ENCODE results near the gene APEX1.

APEX1 gene

GRCh38 chr14:20455355-20456300 lies 602 bp downstream of the APEX1 start:
- peak overlapping the region; percentile 84 for H3K4me3 ChIP-seq (ENCODE audit: low read depth, low read length)
- peak; percentile 95 for DNase-seq (ENCODE audit: low read depth)
- TF ChIP-seq CTCF (conservative IDR thresholded peaks at IDR 0.05; ENCODE audit: low read depth, low read length) = no peak

DNA sequence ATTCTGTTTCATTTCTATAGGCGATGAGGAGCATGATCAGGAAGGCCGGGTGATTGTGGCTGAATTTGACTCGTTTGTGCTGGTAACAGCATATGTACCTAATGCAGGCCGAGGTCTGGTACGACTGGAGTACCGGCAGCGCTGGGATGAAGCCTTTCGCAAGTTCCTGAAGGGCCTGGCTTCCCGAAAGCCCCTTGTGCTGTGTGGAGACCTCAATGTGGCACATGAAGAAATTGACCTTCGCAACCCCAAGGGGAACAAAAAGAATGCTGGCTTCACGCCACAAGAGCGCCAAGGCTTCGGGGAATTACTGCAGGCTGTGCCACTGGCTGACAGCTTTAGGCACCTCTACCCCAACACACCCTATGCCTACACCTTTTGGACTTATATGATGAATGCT lies 1.9 kb downstream of the APEX1 start:
- no peak overlapping the region for H3K4me3 ChIP-seq (ENCODE audit: low read depth, low read length)
- TF ChIP-seq CTCF (conservative IDR thresholded peaks at IDR 0.05; ENCODE audit: low read depth, low read length) = no peak
- DNase-seq (ENCODE audit: low read depth) = no peak

DNA sequence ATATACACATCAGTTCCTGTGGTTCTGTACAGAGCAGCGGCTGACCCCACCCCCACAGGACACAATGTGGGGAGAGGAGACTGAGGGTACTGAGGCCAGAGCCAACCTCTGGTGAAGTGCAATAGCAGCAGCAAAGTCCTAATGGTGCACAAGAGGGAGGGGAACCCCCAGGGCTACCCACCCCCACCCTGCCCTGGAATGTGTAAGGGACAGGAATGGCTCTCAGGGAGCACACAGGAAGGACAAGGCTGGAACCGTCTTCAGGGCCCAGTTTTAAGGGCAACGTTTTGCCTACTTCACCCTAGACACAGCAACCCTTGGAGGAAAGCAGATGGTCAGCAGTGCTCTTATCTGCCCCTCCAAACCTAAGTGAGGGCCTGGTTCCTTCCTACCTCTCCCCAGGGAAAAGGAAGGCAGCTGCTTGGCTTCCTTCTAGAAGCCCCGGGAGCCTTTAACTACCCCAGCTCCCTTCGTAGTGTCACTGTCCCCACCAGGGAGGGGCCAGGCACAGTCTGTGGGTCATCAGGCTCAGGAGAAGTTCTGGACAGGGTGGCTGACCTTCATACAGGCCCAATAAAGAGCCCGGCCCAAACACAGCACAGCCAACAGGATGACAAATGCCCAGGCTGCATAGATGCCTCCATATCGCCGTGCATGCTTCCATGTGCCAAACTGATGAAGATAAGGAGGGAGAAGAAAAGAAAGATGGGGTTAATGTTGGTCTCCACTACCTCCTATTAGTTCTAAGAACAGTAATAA lies 3.2 kb downstream of the APEX1 start:
- no peak for DNase-seq (ENCODE audit: low read depth)
- no peak overlapping the region for H3K4me3 ChIP-seq (ENCODE audit: low read depth, low read length)
- no peak for TF ChIP-seq CTCF (conservative IDR thresholded peaks at IDR 0.05; ENCODE audit: low read depth, low read length)

- peak overlapping the region; percentile 92 for H3K4me3 ChIP-seq (ENCODE audit: low read depth, low read length)
- no peak for TF ChIP-seq CTCF (conservative IDR thresholded peaks at IDR 0.05; ENCODE audit: low read depth, low read length)
- no peak for DNase-seq (ENCODE audit: low read depth)
Measured at GRCh38 chr14:20460458-20461224, 5.6 kb downstream of the APEX1 start.

GRCh38 chr14:20461225-20462141 lies 6.5 kb downstream of the APEX1 start, which contains the start of gene PIP4P1:
Gene PIP4P1, minus strand, starts transcription at chr14:20461434. Its CDS starts 109 bp downstream, at chr14:20461325.
- H3K4me3 ChIP-seq (ENCODE audit: low read depth, low read length) = peak within 1 kb of the TSS; percentile 92
- no peak for TF ChIP-seq CTCF (conservative IDR thresholded peaks at IDR 0.05; ENCODE audit: low read depth, low read length)
- peak; percentile 100 for DNase-seq (ENCODE audit: low read depth)

DNA sequence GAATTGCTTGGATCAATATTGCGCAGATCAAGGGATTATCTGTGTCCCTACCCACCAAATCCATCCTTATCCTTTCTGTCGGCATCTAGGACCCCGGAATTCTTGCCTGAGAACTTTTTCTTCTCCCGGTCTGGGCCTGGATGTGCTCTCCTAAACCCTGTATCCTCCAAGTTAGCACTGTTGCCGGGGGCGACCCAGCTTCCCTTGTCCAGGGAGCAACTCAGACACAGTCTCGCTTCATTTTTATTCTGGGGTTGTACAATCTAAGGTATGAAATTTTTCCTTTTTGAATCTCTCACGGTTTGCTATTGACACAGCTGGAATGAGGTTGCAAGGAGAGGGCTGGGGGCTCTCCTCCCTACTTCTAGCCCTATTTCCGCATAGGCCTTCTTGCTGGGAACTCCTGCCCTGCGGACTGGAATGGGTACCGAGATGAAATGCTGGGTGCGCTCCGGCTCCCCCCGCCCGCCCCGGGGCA lies 13.8 kb downstream of the APEX1 start:
- TF ChIP-seq CTCF (conservative IDR thresholded peaks at IDR 0.05; ENCODE audit: low read depth, low read length) = no peak
- H3K4me3 ChIP-seq (ENCODE audit: low read depth, low read length) = peak overlapping the region; percentile 81
- no peak for DNase-seq (ENCODE audit: low read depth)
